ENCODE measurements around the gene LMAN2.
A peak's percentile ranks its signal among the peaks of the same experiment; 100 is the strongest.

Gene LMAN2

DNA sequence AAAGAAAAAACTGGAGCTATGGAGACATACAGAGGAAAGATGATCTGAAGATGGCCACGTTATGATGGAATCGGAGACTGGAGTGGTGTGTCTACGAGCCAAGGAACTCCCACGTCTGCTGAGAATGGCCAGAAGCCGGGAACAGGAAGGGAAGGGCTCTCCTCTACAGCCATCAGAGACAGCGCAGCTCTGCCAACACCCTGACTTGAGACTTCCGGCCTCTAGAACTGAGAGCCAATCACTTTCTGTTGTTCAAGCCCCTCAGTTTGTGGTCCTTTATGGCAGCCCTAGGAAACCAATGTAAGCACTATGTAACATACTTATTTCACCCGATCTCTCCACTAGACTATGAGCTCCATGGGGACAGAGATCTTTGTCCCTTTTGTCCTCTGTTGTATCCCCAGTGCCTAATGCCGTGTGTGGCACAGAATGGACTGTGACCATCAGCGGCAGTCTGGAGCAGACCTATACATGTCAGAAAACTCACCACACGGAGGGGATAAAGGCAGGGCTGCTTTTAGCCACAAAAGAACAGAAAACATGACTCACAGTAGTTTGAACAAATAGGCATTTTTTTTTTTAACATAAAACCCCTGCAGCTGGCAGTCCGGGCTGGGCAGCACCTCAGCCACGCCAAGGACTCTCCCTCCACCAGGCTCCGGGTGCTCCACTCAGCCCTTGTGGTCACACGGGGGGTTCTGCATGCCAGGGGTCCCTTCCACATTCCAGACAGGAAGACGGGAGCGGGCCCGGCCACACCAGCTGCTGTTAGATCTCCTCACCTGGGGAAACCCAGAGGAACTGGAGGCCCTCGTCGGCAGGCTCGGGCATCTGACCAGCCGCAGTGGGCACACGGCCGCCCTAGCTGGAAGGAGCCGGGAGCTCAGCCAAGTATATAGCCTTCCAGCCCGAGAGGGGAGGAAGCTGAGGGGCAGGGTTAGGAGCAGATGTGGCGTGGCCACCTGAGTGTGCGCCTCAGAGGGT is 23.6 kb downstream of the LMAN2 start:
- no peak for DNase-seq (ENCODE audit: low spot score)

DNA sequence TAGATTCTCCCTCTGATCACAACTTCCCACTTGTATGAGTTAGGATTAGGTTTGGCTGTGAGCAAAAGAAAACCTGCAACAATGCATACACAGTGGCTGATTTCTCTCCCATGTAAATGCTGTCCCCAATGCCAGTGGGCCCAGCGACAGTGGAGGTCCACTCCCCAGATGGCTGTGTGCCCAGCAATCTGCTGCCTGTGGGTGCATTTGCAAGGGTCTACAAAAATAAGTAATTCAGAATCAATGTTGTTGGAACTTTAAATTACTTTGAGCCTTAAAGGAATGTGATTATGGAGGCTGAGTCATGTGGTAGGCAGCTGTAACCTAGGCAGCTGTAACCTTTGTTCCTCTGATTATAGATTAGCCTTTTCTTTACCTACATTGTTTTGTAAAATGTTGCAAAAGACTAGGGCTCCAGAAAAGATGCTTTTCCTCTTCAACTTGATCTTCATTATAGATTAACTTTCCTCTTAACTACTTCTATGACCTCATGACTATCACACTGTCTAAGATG is 25.5 kb downstream of the LMAN2 start:
- no peak for DNase-seq (ENCODE audit: low spot score)

DNA sequence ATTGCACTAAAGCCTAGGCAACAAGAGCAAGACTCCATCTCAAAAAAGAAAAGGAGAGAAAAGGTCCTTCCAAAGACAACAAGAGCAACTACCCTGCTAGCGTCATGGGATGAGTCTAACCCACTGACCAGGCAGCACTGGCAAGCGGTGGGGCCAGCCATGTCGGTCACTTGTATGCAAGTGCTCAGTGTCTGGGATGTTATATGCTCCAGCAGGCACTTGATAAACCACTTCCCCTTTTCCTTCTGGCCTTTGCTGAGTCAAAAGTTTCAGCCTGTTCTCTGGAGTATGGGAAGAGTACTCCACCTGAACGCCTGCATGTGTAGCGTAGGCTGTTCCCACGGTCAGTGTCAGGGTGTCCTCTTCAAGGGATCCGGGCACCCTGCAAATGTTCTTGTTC is 30.6 kb downstream of the LMAN2 start:
- DNase-seq (ENCODE audit: low spot score) = no peak

DNA sequence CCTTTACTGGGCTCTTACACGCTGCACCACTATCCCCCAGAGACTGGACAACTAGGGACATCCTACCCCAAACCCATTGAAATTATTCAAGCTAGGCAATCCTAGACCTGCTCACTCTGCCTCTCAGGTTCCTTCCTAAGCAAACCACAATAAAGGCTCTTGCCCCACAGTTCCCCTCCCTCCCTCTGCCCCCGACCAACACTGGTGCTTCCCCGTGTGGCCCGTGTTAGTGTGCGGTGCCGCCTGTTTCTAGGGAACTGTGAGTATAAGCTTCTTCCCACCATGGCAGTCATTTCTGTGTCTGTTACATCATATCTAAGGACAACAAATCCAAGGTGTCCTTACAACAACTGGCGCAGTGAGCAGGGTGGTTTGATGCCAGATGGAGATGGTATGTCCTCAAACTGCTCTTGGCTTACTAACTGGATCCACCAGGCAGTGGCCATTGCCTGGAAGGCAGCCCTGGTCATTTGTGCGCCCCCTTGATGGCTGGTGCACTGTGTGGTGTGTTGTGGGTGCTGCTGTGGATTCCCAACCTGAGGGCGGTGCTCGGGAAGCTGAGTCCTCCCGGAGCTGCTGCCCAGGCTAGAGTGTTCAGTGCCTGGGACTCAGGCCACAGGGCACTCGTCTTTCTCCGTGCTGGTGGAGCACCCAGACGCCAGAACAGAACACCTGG is 31.4 kb downstream of the LMAN2 start:
- no peak for DNase-seq (ENCODE audit: low spot score)

DNA sequence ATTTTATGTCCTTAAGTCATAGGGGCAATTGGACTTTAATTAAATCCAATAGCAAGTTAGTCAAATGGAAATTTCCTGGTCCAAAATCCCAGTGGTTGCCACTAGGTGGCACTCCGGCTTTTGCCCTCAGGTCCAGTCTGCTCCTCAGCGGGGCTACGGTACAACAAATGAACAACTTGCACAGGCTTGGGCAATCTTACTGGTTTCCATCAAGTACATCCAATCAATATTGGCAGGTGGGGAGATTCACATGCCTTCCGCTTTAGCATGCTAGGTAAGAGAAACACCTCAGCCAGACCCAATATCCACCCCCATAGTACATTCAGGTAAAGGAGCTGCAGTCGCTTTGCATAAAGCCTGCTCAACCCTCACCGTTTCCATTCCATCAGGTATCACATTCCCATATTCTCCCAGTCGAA is 33.5 kb downstream of the LMAN2 start:
- peak; percentile 78 for DNase-seq (ENCODE audit: low spot score)

DNA sequence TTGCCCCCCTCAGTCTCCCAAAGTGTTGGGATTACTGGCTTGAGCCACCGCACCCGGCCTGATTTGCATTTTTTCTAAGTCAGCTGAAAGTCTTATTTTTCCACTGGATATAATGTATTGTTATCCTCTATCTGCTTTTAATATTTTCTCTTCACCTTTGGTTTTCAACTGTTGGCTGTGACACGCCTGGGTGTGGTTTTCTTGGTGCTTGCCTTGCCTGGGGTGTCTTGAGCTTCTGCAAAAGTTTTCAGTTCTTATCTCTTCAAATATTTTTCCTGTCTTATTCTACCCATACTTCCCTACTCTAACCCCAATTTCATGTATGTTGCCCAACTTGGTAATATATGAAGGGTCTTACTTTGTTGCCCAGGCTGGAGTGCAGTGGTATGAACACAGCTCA is 35.5 kb downstream of the LMAN2 start:
- DNase-seq (ENCODE audit: low spot score) = no peak

DNA sequence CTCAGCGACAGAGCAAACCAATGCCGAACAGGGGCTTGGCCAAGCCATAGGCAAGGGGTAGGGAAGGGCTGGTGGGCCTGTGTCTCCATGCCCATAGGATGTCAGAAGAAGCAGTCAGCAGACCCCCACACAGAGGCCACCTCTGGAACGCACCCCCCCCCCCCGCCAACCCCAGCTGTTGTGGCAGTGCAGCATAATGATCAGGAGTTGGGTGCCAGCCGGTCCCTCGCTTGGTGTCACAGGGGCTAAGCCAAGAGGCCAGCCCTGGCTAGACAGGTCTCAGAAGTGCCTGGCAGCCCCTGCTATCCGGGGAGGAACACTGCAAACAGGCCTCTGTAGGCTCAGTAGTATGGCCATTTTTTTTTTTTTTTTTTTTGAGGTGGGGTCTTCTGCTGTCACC is 36.1 kb downstream of the LMAN2 start:
- DNase-seq (ENCODE audit: low spot score) = no peak

DNA sequence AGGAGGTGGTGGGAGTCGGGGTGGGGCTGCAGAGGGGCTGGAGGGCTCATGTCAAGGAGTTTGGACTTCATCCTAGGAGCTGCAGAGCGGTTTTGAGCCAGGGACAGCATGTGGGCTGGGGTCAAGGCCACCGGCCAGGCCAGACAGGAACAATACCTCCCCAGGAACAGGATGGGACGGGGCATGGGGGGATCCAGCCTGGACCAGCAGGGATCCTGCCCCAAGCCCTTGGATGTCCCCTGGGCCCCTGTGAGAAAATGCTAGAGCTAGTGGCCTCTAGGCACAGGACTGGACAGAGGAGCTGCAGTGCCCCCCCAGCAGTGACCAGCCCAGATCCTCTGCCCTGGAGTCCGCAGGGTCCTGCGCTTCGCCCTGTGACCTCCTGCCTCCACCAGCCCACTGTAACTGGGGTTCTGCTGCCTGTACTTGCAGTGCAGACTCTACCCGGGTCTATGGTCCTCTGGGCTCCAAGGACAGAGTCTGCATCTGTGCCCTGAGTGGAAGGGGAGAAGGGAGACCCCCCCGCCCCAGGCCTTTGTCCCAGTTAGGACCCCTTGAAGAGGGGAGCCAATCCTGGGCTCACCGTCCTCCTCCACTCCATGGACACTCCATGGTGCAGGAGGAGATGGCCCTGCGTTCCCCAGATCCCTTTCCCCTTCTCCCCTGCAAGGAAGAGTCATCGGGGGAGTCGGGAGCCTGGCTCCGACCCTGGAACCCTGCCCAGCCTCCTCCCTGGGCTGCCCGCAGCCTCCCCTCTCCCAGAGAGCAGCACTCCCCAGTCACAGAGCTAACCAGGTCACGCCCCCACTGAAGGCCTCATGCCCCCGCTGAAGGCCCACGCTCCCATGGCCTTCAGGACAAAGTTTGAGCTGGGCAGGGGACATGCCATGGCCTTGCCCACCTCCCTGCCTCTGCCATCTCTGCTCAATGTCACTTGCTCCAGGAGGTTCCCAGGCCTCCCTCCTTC is 36.8 kb downstream of the LMAN2 start:
- no peak for DNase-seq (ENCODE audit: low spot score)

DNA sequence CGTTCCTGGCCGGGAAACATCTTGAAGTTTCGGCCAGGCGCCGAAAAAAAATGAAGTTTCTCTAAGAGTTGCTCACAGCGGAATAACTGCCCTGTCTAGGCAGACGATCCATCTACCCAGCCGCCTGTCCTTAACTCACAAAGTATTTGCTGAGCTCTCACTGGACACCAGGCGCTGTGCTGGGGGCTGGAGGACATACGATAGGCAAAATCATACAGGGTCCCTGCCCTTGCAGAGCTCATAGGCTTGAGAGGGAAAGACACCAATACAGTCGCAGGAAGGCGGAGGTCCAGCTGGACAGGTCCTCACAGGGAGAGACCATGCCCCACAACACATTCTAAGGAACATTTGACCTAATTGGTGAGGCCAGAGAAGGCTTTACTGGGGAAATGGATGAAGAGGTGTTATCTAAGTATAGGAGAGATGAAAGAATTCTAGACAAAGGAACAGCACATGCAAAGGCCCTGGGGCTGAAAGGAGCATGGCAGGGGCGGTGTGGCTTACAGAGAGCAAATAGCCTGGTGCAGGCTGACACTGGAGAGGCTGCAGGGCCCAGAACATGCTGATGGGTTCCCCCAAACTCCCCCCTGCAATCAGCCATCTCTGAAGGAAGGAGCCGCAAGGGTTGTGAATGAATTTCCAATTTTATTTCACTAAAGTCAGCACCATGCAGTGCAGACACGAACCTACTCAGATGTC is 37.8 kb downstream of the LMAN2 start:
- DNase-seq (ENCODE audit: low spot score) = no peak

DNA sequence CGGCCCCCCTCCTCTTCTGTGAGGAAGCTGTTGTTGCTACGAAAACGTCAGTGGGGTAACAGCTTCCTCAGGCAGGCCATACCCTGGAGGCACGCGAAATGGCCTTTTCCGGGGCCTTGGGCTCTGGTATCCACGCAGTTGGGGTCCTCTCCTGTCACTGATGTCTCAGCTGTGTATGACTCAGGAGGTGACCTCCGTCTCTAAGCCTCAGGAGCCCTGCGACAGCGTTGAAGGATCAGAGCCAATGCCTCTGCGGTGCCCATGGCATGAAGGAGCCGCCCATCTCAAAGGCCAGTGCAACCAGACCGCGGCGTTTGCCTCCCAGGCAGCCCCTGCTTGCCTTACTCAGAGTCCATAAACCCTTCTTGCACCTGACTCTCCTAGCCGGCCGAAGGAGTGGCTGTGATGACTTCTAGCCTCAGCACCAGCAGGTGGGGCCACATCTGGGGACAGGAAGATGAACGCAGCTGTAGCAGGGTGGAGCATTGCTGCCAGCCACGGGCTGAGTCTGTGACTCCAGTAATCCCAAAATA is 38.8 kb downstream of the LMAN2 start:
- DNase-seq (ENCODE audit: low spot score) = no peak

DNA sequence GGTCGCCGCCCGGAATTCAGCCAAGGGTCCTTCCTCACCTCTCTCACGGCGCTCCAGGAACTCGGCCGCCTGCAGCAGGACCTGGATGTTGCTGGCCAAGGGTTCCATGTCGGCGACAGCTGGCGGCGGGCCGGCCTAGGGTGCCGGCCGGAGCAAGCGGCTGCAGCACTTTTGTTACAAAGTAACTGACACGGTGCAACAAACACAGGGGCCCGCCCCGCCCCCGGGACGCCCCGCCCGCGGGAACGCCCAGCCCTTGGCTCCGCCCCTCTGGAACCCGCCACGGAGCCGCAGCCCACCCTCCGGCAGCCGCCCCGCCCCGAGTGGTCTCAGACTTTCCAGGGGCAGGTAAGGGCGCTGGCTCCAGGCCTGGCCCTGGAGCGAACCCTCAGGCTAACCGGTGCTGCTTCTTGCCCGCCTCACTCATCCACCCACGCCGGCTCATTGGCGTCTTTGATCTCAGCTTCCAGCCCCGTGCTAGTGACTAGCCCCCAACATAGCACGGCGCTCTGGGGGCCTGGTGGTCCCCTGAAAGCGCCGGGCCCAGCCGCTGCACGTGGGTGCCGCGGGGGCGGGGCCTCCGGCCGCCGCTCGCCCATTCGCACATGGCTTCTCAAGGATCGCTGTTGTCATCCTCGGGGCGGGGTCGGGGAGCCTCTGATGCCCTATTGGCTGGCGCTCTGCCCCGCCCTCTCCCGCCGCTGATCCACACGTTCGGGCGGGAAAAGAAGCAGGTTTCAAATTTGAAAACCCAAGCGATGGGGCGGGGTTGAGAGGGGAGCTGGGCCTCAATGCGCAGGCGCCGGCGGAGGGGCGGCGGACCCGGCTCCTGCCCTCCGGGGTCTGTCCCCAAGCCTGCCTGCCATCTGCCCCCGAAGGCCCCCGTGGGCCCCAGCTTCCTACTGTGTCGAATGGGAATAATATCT is 39.5 kb downstream of the LMAN2 start, which contains the start of gene MXD3:
MXD3 (minus strand) TSS at position 176 of the 926 bp plus-strand sequence; CDS start at position 108, 68 bp downstream.
- peak; percentile 93 for DNase-seq (ENCODE audit: low spot score)

DNA sequence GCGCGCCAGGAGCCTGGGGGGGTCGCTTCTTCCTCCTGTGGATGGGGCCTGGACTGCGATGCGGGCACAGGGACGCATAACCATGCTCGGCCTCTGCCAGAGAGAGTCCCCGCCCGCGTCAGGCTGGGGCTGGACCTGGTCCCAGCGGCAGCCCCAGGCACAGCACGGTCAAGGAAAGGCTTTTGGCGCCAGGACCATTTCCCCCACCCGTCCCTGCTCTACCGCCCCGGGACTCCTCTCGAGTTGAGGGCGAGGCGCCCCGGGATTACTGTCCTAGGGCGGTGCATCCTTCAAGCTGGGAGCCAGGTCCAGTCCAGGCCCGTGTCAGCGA is 40.1 kb downstream of the LMAN2 start:
- DNase-seq (ENCODE audit: low spot score) = no peak

DNA sequence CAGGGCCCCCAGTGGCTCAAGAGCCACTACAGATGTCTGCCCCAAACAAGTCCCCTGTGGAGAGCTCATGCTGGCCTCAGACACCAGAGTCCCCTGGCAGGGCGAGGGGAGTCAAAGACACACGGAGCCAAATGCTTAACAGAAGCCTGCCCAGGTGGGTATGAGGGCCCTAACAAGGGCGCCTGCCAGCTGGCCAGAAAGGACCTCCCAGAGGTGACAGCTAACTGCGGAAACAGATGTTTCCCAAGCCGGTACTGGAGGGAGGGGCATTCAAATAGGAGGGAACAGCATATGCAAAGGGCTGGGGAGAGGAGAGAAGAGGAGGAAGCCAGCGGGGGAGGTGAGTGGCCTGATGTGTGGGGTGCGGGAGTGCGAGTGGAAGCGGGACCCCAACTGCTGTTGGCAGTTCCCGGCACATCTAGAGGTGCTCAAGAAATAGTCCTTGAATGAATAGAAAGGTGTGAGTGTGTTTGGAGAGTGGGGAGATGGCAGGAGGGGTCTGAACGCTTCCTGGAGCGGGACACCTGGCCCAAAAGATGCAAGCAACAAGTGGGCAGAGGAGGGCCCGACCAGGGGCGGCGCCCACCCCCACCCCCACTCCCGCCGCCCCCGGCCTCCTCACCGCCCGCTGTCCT is 40.6 kb downstream of the LMAN2 start:
- no peak for DNase-seq (ENCODE audit: low spot score)

DNA sequence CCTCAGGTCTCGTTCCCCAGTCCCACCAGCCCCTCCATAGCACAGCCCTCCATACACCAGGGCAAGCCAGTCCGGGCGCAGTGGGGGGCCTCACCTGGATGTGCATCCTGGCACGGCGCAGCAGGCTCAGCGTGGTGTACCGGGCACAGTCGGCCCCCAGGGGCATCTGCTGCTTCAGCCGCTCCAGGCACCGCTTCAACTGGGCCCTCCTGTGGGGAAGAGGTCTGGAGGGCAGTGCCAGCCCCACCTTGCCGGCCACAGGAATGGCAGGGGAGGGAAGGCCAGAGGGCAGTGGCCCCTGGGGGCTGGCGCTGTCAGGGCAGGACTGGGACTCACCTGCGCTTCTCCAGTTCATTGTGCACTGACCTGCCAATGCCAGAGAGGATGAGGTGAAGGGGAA is 41.1 kb downstream of the LMAN2 start:
- no peak for DNase-seq (ENCODE audit: low spot score)

DNA sequence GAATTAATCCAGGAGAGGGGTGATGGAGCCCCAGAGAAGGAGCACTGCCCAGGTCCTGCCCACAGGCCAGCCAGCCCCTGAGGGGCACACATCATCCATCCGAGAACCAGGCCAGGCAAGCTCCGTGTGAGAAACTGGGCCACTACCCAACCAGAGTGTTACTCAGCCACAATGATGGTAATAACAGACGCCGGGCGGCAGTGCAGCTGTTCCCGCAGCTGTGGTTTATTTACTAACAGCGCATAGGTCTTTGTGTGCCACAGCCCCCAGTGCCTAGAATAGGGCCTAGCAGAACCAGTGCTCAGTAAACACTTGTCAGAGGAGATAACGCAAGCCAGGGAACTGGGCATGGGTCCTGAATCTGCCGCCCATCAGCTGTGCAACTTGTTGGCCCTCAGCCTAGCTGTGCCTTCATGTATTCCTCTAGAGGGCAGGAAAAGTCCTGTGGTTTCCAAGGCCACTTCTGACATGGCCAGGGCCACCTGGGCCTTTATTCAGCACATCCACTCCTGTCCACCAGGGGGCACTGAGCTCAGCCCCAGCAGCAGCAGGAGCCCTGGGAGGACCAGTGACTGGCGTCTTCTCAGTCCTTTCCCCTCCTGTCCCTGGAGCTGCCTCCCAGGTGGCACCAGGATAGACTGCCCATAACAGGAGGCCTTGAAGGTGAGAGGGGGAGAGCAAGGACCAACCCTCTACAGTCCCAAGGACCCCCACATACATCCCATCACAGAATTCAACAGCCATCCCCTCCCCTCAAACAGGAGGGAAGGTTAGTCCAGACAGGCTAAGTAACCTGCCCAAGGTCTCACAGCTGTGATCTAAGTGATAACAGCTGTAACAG is 41.9 kb downstream of the LMAN2 start:
- DNase-seq (ENCODE audit: low spot score) = peak; percentile 71

DNA sequence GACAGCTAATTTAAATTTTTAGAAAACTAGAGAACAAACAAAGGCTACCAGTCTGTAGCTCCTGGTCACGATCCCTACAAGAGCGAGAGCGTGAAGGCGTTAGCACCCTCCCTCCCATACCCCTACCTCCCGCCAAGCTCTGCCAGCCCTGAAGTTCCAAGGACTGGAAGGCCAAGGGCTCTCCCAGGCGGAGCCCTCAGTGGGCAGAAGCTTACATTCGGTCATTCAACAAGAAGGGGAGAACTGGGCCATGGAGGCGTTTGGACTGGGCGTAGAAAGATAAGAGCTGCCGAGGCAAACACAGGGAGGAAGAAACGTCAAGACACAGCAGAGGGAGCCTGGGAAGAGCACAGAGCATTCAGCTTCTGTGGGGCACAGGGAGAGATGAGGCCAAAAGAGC is 42.7 kb downstream of the LMAN2 start:
- DNase-seq (ENCODE audit: low spot score) = no peak

DNA sequence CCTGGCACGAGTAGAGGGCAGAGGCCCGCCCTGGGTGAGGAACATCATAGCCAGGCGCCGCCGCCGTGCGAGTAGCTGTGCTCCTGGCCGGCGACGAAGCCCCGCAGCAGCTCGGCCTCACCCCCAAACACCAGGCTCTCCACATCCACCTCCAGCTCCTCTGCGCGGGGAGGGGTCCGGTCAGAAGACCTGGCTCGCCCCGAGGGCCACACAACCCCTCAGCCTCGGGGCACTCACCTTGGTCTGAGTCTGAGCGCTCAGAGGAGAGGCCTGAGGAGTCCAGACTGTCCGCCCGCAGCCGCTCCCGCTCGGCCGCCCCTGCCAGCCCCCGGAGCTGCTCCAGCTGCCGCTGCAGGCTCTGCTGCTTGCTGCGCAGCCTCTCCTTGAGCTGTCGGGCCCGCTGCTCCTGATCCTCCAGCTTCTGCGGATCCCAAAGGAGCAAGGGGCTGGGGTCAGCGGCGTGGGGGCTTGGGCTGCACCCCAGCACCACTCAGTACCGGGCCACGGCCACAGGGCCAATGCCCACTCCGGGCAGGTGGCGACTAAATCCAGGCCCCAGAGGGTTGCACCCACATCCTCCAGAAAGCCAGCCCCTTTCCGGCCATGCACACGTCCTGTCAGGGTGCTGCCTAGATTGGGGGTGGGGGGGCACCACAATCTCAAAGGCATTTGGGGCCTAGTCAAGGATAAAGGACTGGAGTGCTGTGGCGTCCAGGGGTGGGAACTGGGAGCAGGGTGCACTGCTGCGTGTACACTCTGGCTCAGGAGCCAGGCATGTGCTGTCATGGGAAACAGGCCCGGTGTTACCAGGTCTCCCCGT is 43.7 kb downstream of the LMAN2 start:
- DNase-seq (ENCODE audit: low spot score) = no peak

Measured in CD4-positive, alpha-beta T cell treated with Interleukin-6 at 100 ng/mL for 8 hours (primary cell).